Esophagus (tissue), 2 donors: ENCODE data around the gene TMEM39B. TPM values are rescaled to one million over a fixed set of nuclear protein-coding genes. Genes with fewer than 3 reads are reported as not detected.
"Not testable (repeated sequence)": the region's sequence is repeated elsewhere in the genome, so short reads cannot be mapped to it uniquely, and the experiment has no call there.

Experiments used
- H3K27ac ChIP-seq, 2 donors: one replicate each; pipeline ENCODE4 v1.5.1; 2013; ENCODE audit warnings: low read depth in 2 of 2, mild to moderate bottlenecking in 2 of 2, inconsistent platforms in 1 of 2, low read length in 1 of 2, moderate library complexity in 1 of 2
- H3K27me3 ChIP-seq, 2 donors: one replicate each; pipeline ENCODE4 v1.6.1; 2013; ENCODE audit warnings: low read length in 2 of 2, control low read depth in 1 of 2, mild to moderate bottlenecking in 1 of 2; ENCODE audit not compliant: insufficient read depth in 2 of 2, control insufficient read depth in 1 of 2
- H3K36me3 ChIP-seq, 2 donors: one replicate each; pipeline ENCODE4 v1.6.1; 2013; ENCODE audit warnings: low read length in 1 of 2; ENCODE audit not compliant: control insufficient read depth in 2 of 2, insufficient read depth in 2 of 2
- H3K4me1 ChIP-seq, 2 donors: one replicate each; pipeline ENCODE4 v1.6.1; 2013; ENCODE audit warnings: low read length in 1 of 2; ENCODE audit not compliant: control insufficient read depth in 2 of 2, insufficient read depth in 2 of 2
- H3K4me3 ChIP-seq, 2 donors: one replicate each; pipeline ENCODE4 v1.5.1; 2013; ENCODE audit warnings: low read length in 2 of 2, mild to moderate bottlenecking in 2 of 2, low read depth in 1 of 2, moderate library complexity in 1 of 2
- H3K9me3 ChIP-seq, 2 donors: one replicate each; pipeline ENCODE4 v1.6.1; 2013; ENCODE audit warnings: mild to moderate bottlenecking in 2 of 2, low read depth in 1 of 2, low read length in 1 of 2, moderate library complexity in 1 of 2; ENCODE audit not compliant: control insufficient read depth in 2 of 2, insufficient read depth in 1 of 2
- WGBS, 2 donors: extraction: QIAGEN DNeasy Blood & Tissue Kit; methylation state at CpG; one replicate each; pipeline ENCODE4 v1.1.7; 2013; 5-methylcytosine and 5-hydroxymethylcytosine counted together
- polyA plus RNA-seq, 2 donors: library from polyadenylated mRNA; stranded (reverse); fragments of 200-250 nt; gene quantifications; one replicate each; pipeline ENCODE4 v1.2.3, GENCODE V29; 2013
- donor health status: healthy with polysubstance abuse.
- donor health status: Bipolar disorder and iron deficiency.

The TMEM39B gene
- polyA plus RNA-seq, 2 donors: 6.8 to 9.5 TPM

- H3K36me3 ChIP-seq, H3K27me3 ChIP-seq, H3K4me1 ChIP-seq, H3K4me3 ChIP-seq, H3K9me3 ChIP-seq: not testable (repeated sequence)
- 70% methylated on average over 21 of the region's 21 CpGs for WGBS, 2 donors
- H3K27ac ChIP-seq: peak overlapping the region in 1 of 2 donors; percentile 42
Measured at GRCh38 chr1:32065613-32066488, 6.9 kb upstream of the TMEM39B start.

DNA sequence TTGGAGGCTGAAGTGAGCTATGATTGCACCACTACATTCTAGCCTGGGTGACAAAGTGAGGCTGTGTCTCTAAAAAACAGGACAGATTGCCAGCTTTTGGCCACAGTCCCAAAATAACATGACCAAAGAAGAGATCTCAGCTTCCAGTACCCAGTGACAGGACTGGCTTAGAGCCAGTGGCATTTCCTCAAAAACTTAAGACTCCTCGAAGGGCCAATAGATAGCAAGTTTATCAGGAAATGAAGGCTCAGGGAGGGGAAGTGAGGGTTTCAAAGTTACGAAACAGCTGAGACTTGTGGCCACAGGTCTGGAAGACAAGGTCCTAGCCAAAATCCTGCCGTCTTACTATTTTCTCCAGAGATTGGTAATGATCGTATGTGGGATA, 6.3 kb upstream of the TMEM39B start:
- Histone ChIP-seq H3K27me3 (no peaks in the 10 kb centered on the region), H3K27ac (peak overlapping the region in 1 of 2 donors; percentile 42), H3K4me3 (no peak overlapping the region), H3K4me1 (peaks cover 0 to 8% of the 10 kb centered on the region in 2 donors), H3K9me3 (no peaks in the 10 kb centered on the region), H3K36me3 (no peaks in the 10 kb centered on the region)
- 5 to 10% methylated on average over 4 of the region's 4 CpGs for WGBS, 2 donors

GRCh38 chr1:32068957-32069588, 3.7 kb upstream of the TMEM39B start:
- H3K4me1 ChIP-seq: peaks cover 0 to 5% of the 10 kb centered on the region in 2 donors
- H3K36me3 ChIP-seq: no peaks in the 10 kb centered on the region
- no peak overlapping the region for H3K4me3 ChIP-seq
- 78 to 83% methylated on average over 5 of the region's 5 CpGs for WGBS, 2 donors
- H3K9me3 ChIP-seq: no peaks in the 10 kb centered on the region
- no peaks in the 10 kb centered on the region for H3K27me3 ChIP-seq
- peak overlapping the region in 1 of 2 donors; percentile 7 for H3K27ac ChIP-seq

GRCh38 chr1:32071758-32072621, 749 bp upstream of the TMEM39B start:
- peaks cover 7 to 9% of the 10 kb centered on the region in 2 donors for H3K36me3 ChIP-seq
- no peaks in the 10 kb centered on the region for H3K27me3 ChIP-seq
- 16% methylated on average over 14 of the region's 14 CpGs for WGBS, 2 donors
- peaks cover 0 to 5% of the 10 kb centered on the region in 2 donors for H3K4me1 ChIP-seq
- H3K27ac ChIP-seq: peak overlapping the region; percentile 90 to 97
- no peaks in the 10 kb centered on the region for H3K9me3 ChIP-seq
- peak overlapping the region; percentile 77 to 89 for H3K4me3 ChIP-seq

DNA sequence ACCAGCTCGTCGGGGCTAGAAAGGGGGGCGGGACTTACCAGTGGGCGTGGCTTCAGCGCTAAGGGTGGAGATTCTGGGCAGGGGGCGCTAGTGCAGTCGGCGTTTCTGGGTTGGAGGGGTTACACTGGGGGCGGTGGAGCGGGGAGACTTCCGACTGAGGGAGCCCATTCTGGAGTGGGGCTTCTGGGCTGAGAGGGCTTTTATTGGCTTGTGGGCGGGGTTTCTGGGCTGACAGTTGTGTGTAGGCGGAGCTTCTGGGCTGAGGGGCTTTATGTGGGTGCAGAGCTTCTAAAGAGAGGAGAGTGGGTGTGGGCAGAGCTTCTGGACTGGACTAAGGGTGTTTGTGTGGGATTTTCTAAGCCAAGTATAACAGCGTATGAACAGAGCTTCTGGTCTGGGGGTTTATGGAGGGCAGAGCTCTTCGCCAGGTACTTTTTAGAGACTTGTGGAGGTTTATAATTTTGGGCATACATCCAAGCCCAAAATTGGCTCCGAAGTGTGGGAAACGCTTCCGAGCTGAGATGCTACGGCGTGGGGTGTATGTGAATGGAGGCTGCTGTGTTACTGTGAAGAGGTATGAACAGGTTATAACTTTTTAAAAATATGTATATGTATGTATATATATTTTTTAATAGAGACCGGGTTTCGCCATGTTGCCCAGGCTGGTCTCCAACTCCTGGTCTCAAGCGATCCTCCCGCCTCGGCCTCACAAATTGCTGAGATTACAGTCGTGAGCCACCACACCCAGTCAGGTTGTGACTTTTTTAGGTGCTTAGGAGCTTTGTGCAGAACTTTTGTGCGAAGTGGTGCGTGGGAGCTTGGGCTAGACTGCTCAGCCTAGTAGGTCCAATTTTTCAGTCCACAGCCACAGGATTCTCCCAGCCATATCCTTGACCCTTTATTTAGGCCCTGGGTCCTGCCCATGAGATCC, 825 bp downstream of the TMEM39B start:
- Histone ChIP-seq H3K36me3 (peaks cover 15 to 23% of the 10 kb centered on the region in 2 donors), H3K4me1 (peaks cover 0 to 5% of the 10 kb centered on the region in 2 donors), H3K9me3 (no peaks in the 10 kb centered on the region), H3K4me3 (peak overlapping the region; percentile 77 to 89), H3K27me3 (no peaks in the 10 kb centered on the region), H3K27ac (peak overlapping the region; percentile 90 to 97)
- 26 to 31% methylated on average over 28 of the region's 28 CpGs for WGBS, 2 donors

DNA sequence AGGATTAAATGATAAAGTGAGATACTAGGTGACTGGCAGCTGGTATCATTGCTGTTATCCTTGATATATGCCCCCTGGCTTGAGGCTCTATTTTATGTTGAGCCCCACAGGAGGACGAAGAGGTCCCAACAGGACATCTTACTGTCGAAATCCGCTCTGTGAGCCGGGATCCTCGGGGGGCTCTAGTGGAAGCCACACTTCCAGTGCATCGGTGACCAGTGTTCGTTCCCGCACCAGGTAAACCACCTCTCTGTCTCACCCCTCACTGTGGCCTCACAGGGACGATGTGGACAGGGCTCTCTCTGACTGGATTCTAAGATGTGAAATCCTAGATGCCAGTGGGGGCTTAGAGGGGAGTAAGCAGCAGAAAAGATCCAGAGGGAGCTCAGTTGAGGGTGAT, 2.1 kb downstream of the TMEM39B start:
- WGBS, 2 donors: 96% methylated on average over 9 of the region's 9 CpGs
- Histone ChIP-seq H3K4me1 (no peaks in the 10 kb centered on the region), H3K4me3 (no peak overlapping the region), H3K9me3 (no peaks in the 10 kb centered on the region), H3K27ac (no peak overlapping the region), H3K27me3 (no peaks in the 10 kb centered on the region), H3K36me3 (peaks cover 15 to 24% of the 10 kb centered on the region in 2 donors)

DNA sequence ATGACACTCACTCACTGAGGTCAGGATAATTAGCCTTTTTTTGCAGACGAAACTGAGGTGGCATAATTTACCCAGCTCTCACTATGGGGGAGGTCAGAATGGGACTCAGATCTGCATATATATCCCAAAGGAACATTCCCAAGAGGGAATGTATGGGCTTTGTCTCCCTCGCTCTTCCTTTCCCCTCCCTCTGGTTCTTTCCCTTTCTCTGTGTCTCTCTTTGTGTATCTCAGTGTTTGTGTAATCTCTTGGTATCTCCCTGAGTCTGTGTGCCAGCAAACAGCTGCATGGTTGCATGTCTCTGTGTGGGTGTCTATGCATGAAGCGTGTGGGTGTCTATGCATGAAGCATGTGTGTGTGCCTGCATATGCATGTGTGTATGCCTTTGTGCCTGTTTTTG, 4.7 kb downstream of the TMEM39B start:
- WGBS, 2 donors: 86 to 90% methylated on average over 3 of the region's 3 CpGs
- Histone ChIP-seq H3K36me3 (peaks cover 15 to 24% of the 10 kb centered on the region in 2 donors), H3K27me3 (no peaks in the 10 kb centered on the region), H3K9me3 (no peaks in the 10 kb centered on the region), H3K4me3 (no peak overlapping the region), H3K4me1 (no peaks in the 10 kb centered on the region), H3K27ac (no peak overlapping the region)

DNA sequence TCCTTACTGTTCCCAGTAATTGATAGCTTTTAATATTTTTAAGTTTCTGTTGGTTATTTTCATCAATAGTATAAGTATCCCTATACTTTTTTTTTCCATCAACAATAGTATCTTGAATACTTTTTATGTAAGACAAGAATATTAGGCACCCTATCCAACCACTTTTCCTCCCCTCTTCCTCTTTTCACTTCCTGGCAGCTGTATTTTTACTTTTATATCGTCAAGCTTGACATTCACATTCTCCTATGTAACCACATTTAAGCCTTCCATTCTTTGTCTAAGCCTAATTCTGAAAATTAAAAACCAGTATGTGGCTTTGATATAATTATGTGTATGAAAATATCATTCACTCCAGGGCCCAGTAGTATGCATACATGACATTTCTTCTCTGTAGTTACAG, 9.3 kb downstream of the TMEM39B start:
- Histone ChIP-seq H3K9me3 (no peaks in the 10 kb centered on the region), H3K27me3 (no peaks in the 10 kb centered on the region), H3K27ac (no peak overlapping the region), H3K36me3 (peaks cover 13 to 15% of the 10 kb centered on the region in 2 donors), H3K4me3 (no peak overlapping the region), H3K4me1 (no peaks in the 10 kb centered on the region)
- 62 to 71% methylated on average over 1 of the region's 1 CpG for WGBS, 2 donors
